Right renal cortex interstitium (tissue), 3 donors: ENCODE results near the gene BNC2. TPM values are rescaled to one million over a fixed set of nuclear protein-coding genes. Genes with fewer than 3 reads are reported as not detected.
"Not testable (repeated sequence)": the region's sequence is repeated elsewhere in the genome, so short reads cannot be mapped to it uniquely, and the experiment has no call there.

ENCODE experiments used
- DNase-seq, 3 donors: peaks; one replicate each; pipeline ENCODE4 v3.0.0-alpha.2; 2013; ENCODE audit warnings: low read depth in 3 of 3, low spot score in 2 of 3
- polyA plus RNA-seq, 3 donors: library from polyadenylated mRNA; unstranded; fragments of 120-200 nt; gene quantifications; one replicate each; pipeline ENCODE4 v1.2.1, GENCODE V29; 2013; ENCODE audit not compliant: insufficient read length in 3 of 3

BNC2 gene
- polyA plus RNA-seq, 3 donors = 8.3 to 8.5 (median 8.4) TPM

- no peak for DNase-seq
Observed at GRCh38 chr9:16563446-16563845, 307.0 kb downstream of the BNC2 start.

- DNase-seq = no peak
Observed at GRCh38 chr9:16561121-16561520, 309.3 kb downstream of the BNC2 start.

- no peak for DNase-seq
Observed at GRCh38 chr9:16559418-16560188, 310.9 kb downstream of the BNC2 start.

GRCh38 chr9:16555802-16556201, 314.7 kb downstream of the BNC2 start:
- DNase-seq = no peak

- no peak for DNase-seq
Observed at GRCh38 chr9:16553869-16554540, 316.5 kb downstream of the BNC2 start.

GRCh38 chr9:16552252-16552651, 318.2 kb downstream of the BNC2 start:
- no peak for DNase-seq

GRCh38 chr9:16551692-16552091, 318.8 kb downstream of the BNC2 start:
- no peak for DNase-seq

GRCh38 chr9:16545639-16546038, 324.8 kb downstream of the BNC2 start:
- DNase-seq = no peak

- no peak for DNase-seq
Observed at GRCh38 chr9:16544842-16545241, 325.6 kb downstream of the BNC2 start.

- DNase-seq = no peak
Observed at GRCh38 chr9:16543686-16544085, 326.8 kb downstream of the BNC2 start.

- DNase-seq = no peak
Observed at GRCh38 chr9:16543225-16543624, 327.2 kb downstream of the BNC2 start.

GRCh38 chr9:16542290-16542689, 328.2 kb downstream of the BNC2 start:
- DNase-seq = no peak

GRCh38 chr9:16540743-16541613, 329.5 kb downstream of the BNC2 start:
- no peak for DNase-seq

- DNase-seq = not testable (repeated sequence)
Observed at GRCh38 chr9:16539626-16540025, 330.8 kb downstream of the BNC2 start.

GRCh38 chr9:16535555-16535954, 334.9 kb downstream of the BNC2 start:
- DNase-seq = no peak

- DNase-seq = no peak
Observed at GRCh38 chr9:16532681-16533450, 337.6 kb downstream of the BNC2 start.

GRCh38 chr9:16532272-16532671, 338.2 kb downstream of the BNC2 start:
- no peak for DNase-seq

- no peak for DNase-seq
Observed at GRCh38 chr9:16530669-16531642, 339.5 kb downstream of the BNC2 start.

GRCh38 chr9:16527573-16527972, 342.9 kb downstream of the BNC2 start:
- no peak for DNase-seq
